Osteocyte (in vitro differentiated cells): ENCODE results near the gene PAX4. TPM values are rescaled to one million over a fixed set of nuclear protein-coding genes. Genes with fewer than 3 reads are reported as not detected.
A peak's percentile ranks its signal among the peaks of the same experiment; 100 is the strongest.

ENCODE experiments used
- DNase-seq: peaks from one replicate; pipeline ENCODE4 v3.0.0; 2021; ENCODE audit warnings: mixed read lengths; ENCODE audit not compliant: unreplicated experiment; ENCODE audit errors: extremely low spot score
- H3K27ac Mint-ChIP-seq: one replicate; pipeline ENCODE4 v1.8.0; 2021; ENCODE audit warnings: mild to moderate bottlenecking, mixed read lengths; ENCODE audit not compliant: unreplicated experiment
- H3K27me3 Mint-ChIP-seq: one replicate; pipeline ENCODE4 v1.8.0; 2021; ENCODE audit warnings: mixed read lengths; ENCODE audit not compliant: unreplicated experiment
- H3K36me3 Mint-ChIP-seq: one replicate; pipeline ENCODE4 v1.8.0; 2021; ENCODE audit warnings: mixed read lengths; ENCODE audit not compliant: unreplicated experiment
- H3K4me1 Mint-ChIP-seq: one replicate; pipeline ENCODE4 v1.8.0; 2021; ENCODE audit warnings: mixed read lengths; ENCODE audit not compliant: unreplicated experiment
- H3K4me3 Mint-ChIP-seq: one replicate; pipeline ENCODE4 v1.8.0; 2021; ENCODE audit warnings: mild to moderate bottlenecking, moderate library complexity, mixed read lengths; ENCODE audit not compliant: unreplicated experiment
- H3K9me3 Mint-ChIP-seq: one replicate; pipeline ENCODE4 v1.8.0; 2021; ENCODE audit warnings: mixed read lengths; ENCODE audit not compliant: unreplicated experiment
- CTCF ChIP-seq: fragments of 200-600 bp; sonication (generic); IDR thresholded peaks from 2 replicates; pipeline ENCODE4 v1.5.0; 2021; ENCODE audit warnings: antibody characterized with exemption, mild to moderate bottlenecking, moderate library complexity
- total RNA-seq: library from RNA; stranded (reverse); gene quantifications from 2 replicates; pipeline ENCODE4 v1.2.1, GENCODE V29; 2021

PAX4 gene
- total RNA-seq, 1 donor from 2014 or later = not detected

GRCh38 chr7:127582361-127582760 is 35.6 kb downstream of the PAX4 start:
- no peak overlapping the region for H3K27ac Mint-ChIP-seq
- no peak for TF ChIP-seq CTCF
- peaks cover 6% of the 10 kb centered on the region for H3K9me3 Mint-ChIP-seq
- H3K27me3 Mint-ChIP-seq = no peaks in the 10 kb centered on the region
- DNase-seq = no peak
- H3K36me3 Mint-ChIP-seq = peaks cover 23% of the 10 kb centered on the region
- H3K4me3 Mint-ChIP-seq = no peak overlapping the region
- H3K4me1 Mint-ChIP-seq = peaks cover 48% of the 10 kb centered on the region

- Mint-ChIP-seq H3K9me3 (peaks cover 6% of the 10 kb centered on the region), H3K4me3 (no peak overlapping the region), H3K4me1 (peaks cover 43% of the 10 kb centered on the region), H3K27ac (no peak overlapping the region), H3K27me3 (no peaks in the 10 kb centered on the region), H3K36me3 (peaks cover 23% of the 10 kb centered on the region)
- no peak for TF ChIP-seq CTCF
- DNase-seq = no peak
These were observed 36.2 kb downstream of the PAX4 start for GRCh38 chr7:127581716-127582115.

- no peak for TF ChIP-seq CTCF
- Mint-ChIP-seq H3K27me3 (no peaks in the 10 kb centered on the region), H3K9me3 (no peaks in the 10 kb centered on the region), H3K4me3 (no peak overlapping the region), H3K27ac (no peak overlapping the region), H3K4me1 (peaks cover 40% of the 10 kb centered on the region), H3K36me3 (peaks cover 24% of the 10 kb centered on the region)
- no peak for DNase-seq
These were observed 37.3 kb downstream of the PAX4 start for GRCh38 chr7:127580612-127581011.

GRCh38 chr7:127578711-127579275 is 39.1 kb downstream of the PAX4 start:
- Mint-ChIP-seq H3K4me1 (peaks cover 26% of the 10 kb centered on the region), H3K36me3 (peaks cover 26% of the 10 kb centered on the region), H3K27ac (no peak overlapping the region), H3K27me3 (no peaks in the 10 kb centered on the region), H3K9me3 (no peaks in the 10 kb centered on the region), H3K4me3 (no peak overlapping the region)
- DNase-seq = no peak
- no peak for TF ChIP-seq CTCF

GRCh38 chr7:127578036-127578684 is 39.8 kb downstream of the PAX4 start:
- DNase-seq = no peak
- Mint-ChIP-seq H3K27ac (no peak overlapping the region), H3K9me3 (no peaks in the 10 kb centered on the region), H3K4me1 (peaks cover 21% of the 10 kb centered on the region), H3K4me3 (no peak overlapping the region), H3K36me3 (peaks cover 23% of the 10 kb centered on the region), H3K27me3 (no peaks in the 10 kb centered on the region)
- peak; percentile 13 for TF ChIP-seq CTCF
